Hippocampal formation (tissue), 2 donors: ENCODE results near the gene SNRPA1.

ENCODE experiments used
- DNase-seq, 2 donors: peaks; one replicate each; lab custom pipeline; 2025; lab: John Stamatoyannopoulos, UW

SNRPA1 gene

DNA sequence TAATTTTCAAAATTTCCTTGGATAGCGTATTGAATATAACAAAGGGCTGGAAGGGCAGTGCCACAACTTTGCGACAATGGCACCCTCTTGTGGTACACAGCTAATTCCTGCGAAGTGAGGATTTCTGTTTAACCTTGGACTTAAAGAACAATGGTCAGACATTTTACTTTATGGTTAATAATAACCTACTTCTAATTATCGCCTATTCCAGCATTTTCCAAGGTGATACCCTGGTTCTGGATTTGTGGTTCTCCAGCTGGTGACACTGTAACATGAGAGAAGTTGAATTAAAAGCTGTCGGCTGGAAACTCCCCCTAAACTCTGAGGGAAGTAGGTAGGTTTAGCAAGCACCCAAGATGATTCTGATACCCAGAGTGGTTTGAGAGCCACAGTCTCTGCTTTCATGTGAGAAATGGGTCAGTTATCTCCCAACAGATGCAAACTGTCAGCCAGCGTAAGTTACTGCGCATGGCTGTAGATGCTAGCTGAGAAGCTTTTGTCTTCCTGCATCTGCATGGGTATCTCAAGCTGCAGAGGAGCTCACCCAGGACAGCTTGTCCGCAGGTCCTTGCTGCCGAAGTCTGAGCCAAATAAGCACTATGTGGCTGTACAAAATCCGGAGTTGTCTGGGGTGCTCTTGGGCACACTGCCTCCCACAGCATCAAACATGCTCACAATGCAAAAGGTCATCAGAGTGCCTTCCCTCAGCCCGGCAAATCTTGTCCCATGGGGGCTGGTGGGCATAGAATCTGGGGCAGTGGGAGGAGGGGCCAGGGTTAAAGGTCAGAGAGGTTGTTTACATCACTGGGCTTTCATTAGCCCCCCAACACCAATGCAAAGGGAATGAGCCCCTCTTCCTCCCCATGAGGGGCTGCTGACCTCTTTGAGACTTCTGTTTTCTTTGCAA lies 36.6 kb downstream of the SNRPA1 start:
- DNase-seq: peak; percentile 19 to 57

DNA sequence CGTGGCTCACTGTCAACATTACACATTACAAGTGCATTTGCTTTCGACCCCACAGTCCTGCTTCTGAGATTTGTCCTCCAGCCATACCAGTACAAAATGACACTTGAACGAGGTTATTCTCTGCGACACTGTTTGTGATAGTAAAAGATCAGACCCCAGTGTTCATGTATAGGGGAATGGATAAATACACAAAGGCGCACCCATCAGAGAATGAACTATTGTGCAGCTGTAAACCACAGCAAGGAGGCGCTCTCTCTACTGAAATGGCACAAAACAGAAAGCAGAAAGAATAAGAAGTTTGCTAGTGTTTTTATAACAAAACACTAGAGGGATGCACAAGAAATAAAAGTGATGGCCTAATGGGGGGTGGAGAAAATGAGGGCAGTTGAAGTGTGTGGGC lies 38.3 kb downstream of the SNRPA1 start:
- no peak for DNase-seq

DNA sequence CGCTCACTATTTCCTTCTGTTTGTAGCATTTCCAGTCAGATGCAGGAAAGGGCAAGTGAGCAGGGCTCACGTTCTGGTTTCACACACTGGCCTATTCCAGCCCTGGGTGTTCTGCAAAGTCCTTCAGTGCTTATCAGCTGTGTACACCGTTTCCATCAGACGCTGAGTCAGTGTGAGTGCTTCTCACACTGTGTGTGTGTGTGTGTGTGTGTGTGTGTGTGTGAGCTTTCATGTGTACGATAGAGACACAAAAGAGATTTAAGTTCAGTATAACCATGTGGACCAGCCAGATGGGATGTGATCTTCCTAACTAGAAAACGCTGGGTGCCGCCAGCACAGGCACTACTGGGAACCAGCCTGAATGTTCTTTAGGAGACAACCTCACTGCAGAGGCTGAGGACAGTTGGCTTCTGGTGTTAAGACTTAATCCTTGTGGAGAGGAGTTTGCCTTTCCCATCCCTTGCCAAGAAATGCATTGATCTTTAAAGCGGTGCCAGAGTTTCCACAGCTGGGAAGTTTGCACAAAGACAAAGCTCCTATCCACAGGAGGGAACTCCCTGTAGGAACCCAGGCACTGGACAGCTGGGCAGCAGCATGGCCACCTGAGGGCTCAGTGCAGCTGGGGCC lies 39.3 kb downstream of the SNRPA1 start:
- DNase-seq: no peak

DNA sequence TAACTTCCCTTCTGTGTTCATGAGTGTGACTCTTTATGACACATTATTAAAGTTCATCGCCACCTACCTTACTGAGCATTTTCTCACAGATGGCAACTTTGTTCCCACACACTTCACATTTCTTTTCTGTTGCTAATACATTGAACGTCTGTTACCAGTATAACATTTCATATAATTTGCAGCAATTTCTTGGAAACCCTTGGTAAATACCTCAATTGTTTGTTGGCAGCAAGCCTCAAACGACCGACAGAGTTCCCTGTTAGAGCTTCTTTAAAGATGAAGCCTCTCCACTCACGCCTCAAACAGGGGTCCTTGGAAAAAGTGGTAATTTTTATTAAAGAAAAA lies 40.0 kb downstream of the SNRPA1 start:
- DNase-seq: no peak

DNA sequence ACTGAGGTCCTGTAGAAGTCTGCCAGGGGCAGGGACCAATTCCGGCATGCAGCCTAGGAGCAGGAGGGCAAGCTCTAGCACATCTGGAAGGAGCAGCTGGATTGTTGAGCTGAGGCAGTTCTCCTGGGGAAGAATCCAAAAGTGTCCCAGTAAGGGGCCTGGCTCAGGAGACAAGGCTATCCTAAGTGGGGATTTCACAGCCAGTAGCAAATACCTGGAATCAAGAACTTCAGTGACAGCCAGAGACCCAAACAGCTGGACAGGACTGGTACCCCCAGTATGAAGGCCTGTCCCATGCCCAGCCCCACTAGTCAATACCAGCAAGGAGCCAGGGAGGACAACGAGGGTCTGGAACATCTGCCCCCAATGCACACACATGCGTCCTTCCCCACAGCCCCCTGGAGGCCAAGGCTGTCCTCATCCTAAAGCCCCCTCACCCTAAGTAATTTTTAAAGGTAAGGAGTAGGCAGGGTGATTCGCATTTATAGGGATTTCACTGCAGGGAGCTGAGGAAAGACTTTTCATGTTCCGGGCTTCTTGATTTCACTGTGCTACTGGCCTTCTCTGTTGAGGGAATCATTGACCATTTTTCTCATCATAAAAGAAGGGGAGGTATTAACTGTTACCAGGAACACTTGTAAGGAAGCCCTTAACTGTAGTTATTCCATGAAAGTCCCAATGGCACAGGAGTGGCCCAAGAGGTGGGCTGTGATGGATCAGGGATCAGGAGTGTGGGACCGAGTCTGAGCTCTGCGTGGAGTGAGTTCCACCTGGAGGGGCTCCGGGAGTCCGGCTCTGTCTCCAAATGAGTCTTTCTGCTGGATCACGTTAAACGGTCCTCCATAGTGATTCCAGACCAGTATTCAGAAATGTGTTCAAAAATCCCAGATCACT lies 40.6 kb downstream of the SNRPA1 start:
- no peak for DNase-seq

DNA sequence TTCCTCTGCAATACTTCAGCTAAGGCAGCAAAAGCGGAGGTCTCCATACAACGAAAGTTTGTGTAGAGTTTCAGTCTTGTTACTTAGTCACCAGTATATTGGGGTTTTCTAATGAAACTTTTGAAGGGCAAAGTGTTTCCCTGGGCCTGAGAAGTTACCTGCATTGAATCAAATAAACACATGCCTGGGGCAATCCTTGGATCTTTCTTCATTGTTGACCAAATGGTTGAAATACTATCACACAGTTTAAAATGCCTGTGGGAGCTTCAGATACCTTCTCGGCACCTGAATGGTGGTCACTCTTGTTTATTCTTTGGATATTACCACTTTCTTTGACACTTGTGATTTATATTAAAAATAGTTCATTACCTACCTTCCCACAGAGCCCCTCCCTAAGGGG lies 42.2 kb downstream of the SNRPA1 start:
- no peak for DNase-seq

DNA sequence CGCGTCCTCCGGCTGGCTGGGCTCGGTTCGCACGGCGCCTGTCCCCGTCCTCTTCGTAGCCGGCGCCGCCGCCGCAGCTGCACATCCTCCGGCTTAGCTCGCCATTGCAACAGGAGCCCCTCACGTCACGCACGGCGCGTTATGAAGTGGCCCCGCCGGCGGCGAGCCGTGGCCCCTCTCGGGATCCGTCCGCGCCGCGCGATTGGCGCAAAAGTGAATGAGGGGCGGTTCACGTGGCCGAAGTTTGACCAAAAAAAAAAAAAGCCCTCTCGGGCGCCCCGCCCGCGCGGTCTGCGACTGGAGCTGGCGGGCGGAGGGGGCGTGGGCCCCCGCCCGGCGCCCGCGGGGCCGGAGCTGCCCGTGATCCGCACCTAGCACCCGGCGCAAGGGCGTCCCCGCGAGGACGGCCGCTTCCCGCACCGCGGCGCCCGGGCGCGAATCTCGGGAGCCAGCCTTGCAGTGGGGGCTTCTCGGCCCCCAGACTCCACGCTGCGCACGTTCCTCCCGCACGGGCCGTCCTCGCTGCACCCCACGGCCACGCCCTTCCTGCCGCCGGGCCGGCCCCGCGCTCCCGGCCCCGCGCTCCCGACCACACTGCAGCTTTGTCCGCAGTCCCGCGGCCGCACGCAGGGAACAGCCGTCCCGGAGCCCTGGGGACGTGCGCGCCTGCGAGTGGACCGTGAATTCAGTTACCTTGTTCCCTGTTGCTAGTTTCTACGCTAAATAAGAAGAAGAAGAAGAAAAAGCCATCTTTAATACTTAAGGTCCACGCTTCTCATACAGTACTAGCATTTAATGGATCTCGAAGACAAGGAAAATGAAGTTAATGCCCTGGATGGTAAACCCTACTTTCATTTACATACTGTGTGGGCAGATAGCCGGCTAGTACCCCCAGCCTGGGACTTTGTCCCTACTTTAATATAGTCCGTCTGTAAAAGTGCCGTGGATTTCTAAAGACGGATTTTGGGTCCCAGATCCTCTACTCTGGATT lies 42.9 kb downstream of the SNRPA1 start, which contains the start of gene CHSY1:
Gene CHSY1, minus strand, starts transcription at position 219 of the 991 bp plus-strand sequence. CDS start 592 bp downstream, outside the sequence.
- peak; percentile 73 to 87 for DNase-seq

DNA sequence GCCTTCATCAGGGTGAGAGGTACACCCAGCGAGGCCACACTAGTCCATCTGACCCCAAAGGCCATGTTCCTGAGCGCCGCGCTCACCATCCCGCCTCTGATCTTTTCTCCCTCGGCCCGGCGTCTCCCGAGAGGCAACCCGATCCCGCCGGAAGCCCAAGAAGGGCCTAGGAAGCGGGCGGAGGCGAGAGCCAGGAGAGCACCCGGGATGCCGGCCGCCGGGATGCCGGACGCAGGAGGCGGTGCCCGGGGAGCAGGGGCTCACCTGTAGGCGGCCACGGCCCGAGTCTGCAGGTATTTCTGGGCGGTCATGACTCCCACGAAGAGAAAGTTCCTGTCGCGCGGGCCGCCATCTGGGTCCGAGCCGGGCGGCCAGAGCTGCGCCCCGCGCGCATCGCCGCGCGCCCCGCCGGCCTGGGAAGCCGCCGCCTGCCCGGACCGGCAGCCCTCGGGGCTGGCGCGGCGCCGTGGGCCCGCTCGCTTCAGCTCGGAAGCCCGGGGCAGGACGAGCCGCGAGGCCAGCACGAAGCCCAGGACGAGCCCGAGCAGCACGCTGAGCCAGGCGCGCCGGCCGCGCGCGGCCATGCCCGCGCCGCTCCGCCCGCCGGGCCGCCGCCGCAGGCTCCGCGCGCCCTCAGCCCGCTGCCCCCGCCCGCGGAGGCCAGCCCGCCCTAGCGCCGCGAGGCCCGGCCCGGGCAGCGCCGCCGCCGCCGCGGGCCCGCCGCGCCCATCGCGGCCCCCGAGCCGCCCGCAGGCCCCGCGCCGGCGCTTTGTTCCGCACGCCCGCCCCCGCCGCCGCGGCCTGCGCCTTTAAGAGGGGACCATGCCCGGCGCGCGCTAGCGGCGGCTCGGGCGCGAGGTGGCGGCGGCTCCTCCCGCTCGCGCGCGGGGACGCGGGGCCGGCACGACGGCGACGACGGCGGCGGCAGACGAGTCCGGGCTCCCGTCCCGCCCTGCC lies 43.9 kb downstream of the SNRPA1 start:
- DNase-seq: peak in 1 of 2 donors; percentile 62

DNA sequence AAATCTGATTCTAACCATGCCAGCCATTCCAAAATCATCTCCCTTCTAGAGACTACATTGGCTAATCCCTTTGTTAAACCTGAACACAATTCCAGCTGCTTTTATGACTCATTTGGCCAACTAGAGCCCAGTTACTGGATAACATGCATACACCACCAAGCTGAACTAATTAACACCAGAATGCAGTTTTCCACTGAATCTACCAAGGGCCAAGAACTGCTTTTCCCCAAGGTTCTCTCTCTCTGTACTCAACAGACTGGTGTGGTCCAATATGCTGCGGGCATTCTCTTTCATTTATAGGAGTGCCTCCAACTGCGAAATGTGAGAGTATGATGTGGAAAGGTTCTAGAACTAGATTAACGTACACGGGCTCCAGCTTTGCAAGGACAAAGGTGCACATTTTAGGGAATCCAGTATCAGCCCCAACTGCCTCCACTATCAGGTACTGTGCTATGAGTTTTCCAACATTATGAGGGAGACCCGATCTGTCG lies 44.7 kb downstream of the SNRPA1 start:
- no peak for DNase-seq

DNA sequence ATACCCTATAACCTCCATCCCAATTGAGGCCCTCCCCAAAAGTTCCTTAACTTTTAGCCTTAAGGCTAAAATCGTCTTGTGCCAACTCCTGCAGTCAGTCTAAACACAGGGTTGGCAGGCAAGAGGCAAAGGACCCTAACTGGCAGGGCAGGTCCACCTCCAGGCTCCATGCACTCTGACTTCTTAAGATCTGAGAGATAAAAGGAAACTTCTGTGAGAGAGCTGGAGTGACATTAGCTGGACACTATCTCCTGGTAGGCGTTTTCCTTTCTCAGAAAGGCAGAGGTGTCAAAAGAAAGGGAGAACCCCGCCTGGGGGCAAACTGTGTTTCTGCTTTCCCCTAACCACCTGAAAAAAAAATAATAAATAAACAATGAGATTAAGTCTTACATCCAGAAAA lies 46.8 kb downstream of the SNRPA1 start:
- DNase-seq: no peak

DNA sequence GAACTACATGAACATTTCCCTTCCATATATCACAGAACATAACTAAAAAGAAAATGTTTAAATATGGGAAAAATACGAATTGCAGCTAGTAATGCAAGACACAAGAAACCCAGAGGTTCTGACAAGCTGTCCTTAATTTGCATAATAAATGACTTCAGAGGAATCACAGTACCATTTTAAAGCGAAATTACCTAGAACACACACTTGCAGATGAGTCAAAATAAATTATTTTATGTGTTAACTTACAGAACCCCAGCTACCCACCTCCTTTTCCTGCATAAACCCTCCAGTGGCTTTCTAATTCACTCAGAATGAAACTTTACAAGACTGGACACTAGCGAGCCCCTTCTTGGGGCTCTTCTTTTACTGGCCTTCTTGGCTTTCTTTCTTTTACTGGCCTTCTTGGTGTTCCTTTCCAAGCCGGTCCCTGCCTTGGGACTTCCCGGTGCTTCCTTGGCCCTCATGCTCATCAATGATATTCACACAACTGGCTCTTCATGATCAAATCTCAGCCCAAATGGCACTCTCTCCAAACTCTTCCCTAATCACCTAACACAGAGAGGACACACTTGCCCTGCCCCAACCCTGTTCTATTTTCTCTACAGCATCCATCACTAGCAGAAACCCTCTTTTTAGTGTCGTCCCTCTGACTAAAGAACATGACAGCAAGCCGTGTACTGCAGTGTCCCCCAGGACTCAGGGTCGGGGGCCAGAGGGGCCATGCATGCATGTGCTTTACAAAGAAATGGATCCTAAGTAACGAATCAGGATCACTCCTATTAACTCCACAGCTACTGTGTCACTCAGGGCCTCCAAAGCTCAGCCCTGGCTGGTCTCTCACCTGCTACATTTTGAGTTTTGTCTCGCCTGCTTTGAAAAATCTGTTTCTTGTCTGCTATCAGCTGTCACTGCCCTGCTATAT lies 48.0 kb downstream of the SNRPA1 start:
- no peak for DNase-seq

DNA sequence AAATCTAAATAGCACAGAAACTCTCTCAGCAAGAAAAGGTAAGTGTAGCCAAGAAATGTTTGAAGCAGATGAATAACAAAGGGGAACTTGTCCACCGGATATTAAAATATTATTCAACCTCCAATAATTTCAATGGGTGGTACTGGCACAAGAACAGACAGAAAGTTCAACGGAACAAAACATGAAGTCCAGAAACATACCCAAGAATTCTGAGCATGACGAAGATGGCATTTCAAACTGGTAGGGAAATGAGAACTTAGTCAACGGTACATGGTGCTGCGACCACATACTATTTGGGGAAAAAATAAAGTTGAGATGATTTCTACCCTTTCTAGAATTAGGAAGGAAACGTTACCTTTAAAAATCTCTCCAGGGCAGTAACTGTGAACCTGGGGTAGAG lies 48.7 kb downstream of the SNRPA1 start:
- no peak for DNase-seq

DNA sequence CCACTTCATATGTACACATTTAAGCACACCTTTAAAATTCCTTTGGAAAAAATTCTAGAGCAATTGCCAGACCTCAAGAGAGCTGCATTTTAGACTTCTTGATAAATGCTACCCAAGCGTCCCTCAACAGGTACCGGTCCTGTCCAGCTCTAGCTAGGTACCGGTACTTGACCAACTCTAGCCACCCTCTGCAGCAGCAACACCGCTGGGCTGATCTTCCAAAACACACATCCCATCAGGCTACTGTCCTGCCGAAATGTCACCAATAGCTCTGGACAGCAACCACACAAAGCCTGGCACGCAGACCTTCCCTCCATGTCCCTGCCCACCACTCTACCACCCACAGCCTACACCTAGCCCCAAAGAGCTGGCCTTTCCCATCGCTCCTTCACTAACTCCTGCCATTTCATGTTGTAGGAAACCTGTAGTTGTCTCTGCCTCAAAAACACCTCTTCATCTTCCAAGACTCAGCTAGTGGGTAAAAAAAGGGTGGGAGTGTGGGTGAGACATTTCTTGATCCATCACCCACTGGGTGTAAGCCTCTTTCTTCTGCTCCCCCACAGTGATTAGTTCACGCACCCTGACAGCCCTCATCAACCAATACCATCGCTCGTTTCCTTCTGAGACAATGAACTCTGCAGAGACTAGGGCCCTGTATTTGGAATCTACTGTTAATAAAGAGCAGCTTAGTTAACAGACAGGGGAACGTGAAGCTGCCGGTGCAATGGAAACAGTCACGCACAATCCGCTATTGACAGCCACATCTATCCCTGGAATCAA lies 50.0 kb downstream of the SNRPA1 start:
- DNase-seq: no peak

DNA sequence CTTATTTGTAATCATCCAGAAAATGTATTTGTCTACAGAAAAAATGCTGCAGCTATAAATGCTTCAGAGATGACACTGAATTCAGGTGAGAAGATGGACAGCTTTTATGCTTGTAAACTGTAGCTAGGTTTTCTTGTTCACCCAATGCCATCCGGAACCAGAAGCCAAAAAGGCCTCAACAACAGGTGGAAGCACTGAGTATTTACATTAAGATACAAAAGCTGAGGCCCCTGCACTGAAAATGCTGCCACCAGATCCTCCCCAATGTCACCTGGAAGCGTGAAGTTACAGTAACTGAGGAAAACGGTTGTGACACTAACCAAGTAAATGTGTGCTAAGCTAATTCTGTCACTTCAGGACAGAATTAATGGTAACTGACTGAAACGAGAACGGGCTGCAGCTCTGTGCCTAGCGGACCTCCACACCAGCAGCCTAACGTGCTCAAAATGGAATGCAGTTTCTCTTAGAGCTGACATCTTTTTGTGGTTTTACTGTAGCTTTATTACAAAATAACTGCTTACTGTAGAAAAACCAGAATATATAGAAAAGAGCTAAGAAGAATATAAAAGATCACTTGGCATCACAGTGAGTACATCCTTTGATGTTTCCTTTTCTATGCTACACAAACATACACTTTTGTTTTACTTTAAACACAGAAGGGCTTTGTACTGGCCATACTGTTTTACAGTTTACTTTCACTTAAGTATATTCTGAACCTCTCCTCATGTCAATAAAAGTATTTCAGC lies 50.8 kb downstream of the SNRPA1 start:
- DNase-seq: no peak

DNA sequence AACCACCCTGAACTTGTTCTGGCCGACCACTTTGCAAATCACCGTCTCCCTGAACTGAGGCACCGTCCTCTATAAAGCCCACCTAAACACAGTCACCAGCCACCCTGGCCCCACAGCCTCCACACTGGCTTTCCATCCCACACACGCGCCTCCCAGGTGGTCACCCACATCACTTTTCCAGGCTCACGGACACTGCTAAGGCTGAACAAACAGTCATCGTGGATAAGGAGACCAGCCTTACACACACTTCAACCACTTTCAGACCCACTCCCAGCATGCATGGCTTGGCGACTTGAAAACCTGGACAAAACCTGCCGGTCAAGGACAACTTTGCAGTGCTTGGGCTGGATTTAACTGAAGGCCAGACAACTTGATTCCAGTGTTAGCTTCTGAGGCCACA lies 51.6 kb downstream of the SNRPA1 start:
- DNase-seq: no peak

DNA sequence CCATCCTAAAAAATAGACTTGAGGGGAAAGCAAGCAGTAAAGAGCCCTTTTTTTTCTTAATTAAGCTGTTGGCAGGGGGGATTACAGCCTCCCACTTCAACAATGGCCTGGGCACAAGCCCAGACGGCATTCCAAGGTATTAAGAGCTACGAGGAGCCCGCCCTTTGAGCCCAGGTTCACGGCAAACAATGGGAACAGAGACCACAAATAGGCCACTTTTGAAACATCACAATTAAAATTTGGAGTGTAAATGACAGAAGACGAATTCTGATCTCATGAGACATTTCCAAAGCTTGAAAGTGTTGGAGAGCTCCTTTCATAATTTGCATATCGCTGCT lies 52.1 kb downstream of the SNRPA1 start:
- no peak for DNase-seq
